ENCODE measurements around the gene OR6K2. TPM values are rescaled to one million over a fixed set of nuclear protein-coding genes. Genes with fewer than 3 reads are reported as not detected.

OR6K2 gene
- total RNA-seq, 1 experiment from 2014 or later = not detected

DNA sequence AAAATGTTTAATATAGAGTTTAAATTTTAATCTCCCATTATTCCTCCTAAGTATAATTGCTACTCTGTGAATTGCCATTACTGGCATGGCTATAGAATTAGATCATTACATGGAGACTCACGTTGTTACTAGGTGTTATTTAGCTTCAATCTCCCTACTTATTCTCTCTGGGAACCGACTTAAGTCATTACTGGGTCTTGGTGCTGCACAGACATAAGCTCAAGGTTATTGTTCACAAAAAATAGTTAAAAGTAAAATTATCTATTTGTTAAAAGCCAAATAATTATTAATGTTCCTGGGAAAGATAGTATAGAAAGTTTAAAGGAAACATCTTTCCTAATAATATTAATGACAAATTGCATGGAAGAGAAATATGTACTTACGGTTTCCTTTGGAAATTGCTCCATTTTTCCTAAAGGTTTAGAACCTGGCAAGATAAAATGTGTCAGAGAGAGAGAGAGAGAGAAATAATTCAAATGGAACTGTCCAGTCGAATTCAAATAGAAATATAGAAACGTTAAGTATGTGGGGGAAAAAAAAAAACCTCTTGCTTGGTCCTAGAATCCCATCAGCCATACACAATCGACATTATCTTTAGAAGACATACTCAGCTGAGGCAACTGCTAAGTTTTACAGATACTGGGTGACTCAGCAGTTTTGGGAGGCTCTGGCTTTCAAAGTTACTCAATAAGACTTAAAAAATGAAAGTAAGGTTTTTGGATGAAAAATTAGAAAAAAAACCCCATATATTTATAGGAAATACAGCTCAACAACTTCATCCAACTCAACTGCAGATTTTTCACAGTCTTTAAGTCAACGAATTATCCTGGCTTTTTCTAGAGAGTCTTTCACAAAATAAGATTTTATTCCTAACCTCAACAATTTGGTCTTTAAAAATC is 14.1 kb downstream of the OR6K2 start, which contains the start of gene SPTA1:
Gene SPTA1, minus strand, starts transcription at position 605 of the 899 bp plus-strand sequence. Its CDS starts 198 bp downstream, at position 407.
- DNase-seq (ENCODE audit: low read depth) = no peak

DNA sequence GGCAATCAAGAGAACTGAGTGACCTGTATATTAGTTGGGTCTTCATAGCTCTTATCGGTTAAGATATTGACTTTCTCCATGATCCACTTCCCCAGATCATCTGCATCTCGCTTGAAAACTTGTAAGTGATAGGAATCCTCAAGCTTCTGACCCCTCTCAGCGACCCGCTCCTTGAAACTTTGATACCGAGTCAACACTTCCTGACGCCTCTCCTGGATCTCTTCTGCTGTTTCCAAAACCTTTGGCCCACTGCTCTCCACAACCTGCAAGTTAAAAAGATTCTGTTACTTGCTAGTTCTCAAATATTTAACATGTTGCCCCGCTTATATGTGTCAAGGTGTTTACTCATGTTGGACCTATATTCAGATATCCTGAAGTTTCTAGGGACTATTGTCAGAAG is 15.4 kb downstream of the OR6K2 start:
- DNase-seq (ENCODE audit: low read depth) = no peak

DNA sequence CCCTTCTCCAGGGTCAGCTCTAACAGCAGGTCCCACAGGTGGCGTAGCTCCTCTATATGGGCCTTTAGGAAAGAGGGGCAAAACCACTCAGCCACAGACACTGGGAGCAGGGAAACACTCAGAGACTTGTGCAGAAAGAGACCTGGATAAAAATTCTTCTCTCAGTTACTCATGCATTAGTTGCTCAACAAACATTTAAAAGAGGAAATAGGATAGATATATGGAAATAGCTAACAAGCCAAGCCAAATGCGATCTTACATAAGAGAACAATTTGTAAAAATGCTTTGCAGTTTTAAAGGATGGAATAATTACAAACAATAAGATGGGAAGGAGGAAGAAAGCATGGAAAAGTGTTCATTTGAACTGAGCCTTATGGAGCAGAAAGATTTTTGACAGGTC is 18.8 kb downstream of the OR6K2 start:
- no peak for DNase-seq (ENCODE audit: low read depth)

DNA sequence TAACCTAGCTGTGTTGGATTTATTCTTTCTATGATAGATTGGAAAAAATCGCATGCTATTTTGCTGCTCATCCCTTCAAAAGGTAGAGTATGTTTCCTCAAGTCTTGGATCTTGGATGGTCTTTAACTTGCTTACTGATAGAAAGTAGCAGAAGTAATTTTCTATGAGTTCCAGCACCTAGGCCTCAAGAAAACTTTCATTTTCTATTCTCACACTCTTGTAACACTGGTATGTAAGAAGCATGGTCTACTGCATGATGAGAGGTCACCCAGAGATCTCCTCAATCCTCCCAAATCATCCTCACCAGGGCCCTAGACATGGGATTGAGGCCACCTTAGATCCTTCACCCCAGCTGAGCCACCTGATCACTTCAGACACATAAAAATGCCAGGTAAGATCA is 21.2 kb downstream of the OR6K2 start:
- DNase-seq (ENCODE audit: low read depth) = no peak

DNA sequence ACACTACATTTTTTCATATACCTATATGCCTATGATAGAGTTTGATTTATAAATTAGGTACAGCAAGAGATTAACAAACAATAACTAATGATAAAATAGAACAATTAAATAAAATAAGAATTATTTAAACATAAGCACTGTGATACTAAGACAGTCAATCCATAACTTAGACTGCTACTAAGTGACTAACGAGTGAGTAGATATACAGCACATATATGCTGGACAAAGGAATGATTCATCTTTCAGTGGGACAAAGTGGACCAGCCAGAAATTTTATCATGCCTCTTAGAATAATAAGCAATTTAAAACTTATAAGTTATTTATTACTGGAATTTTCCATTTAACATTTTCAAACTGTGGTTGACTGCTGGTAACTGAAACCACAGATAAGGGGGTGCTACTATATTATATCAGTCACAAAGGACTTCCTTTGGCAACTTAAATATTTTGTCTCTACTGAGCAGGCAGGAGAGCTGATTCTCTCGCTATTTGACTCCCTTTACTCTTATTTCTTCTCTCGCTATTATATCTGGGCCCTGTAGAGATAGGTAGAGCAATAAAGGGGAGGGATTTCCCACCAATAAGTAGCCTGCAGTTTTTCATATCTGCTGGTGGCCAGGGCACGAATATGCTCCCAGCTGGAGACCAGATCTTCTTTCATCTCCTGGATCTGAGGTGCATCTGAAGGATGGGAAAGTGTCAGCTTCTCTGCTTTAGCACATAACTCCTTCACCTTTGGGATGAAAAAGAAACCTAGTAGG is 24.7 kb downstream of the OR6K2 start:
- no peak for DNase-seq (ENCODE audit: low read depth)

DNA sequence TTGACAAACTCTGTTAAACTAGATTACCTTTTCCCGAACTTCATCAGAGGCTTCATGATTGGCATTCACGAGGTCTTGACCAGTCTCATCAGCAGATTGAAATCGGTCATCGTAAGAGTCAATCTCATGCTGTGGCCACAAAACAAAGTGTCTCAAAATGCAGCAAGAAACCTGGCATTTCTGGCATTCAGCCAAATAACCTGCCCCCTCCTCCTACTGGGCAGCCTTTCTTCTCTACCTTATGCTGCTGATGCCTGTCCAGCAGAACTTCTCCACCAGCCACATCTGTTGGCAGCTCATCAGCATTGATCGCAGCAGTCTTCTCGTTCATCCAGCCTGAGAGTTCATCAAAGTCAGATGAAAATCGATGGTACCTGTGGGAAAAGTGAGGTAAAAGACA is 26.1 kb downstream of the OR6K2 start:
- no peak for DNase-seq (ENCODE audit: low read depth)

DNA sequence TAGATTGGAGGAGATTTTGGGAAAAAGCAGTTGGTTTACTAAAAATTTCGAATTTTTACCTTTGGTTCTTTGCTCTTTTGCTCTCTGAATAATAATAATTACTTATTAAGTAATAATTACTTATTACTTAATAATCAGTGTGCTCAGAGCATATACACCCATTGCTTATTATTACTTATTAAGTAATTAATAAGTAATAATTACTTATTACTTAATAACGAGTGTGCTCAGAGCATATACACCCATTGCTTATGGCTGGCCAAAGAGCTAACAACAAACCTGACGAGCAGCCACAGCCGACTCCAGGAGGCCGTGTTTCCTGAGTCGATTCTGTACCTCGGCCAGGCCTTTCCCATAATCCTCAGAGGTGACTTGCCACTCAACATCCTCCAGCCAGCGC is 34.4 kb downstream of the OR6K2 start:
- no peak for DNase-seq (ENCODE audit: low read depth)

DNA sequence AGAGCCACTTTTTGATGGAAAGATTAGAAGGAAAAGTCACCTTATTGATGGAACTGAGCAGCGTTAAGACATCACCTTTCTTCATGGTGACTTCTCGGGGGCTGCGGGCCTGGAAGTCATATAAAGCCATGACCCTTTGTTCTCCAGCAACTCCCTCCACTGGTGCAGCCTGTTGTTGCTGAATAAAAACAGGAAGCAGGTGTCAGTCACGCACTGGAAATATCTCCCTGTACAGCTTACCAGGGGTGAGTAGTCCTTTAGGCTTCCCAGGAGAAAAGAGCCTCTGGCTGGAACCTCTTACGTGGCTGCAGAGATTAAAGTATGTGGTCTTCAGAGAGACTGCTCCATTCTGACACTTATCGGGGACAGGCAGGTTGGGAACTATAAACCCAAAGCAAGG is 45.9 kb downstream of the OR6K2 start:
- peak; percentile 8 for DNase-seq (ENCODE audit: low read depth)

DNA sequence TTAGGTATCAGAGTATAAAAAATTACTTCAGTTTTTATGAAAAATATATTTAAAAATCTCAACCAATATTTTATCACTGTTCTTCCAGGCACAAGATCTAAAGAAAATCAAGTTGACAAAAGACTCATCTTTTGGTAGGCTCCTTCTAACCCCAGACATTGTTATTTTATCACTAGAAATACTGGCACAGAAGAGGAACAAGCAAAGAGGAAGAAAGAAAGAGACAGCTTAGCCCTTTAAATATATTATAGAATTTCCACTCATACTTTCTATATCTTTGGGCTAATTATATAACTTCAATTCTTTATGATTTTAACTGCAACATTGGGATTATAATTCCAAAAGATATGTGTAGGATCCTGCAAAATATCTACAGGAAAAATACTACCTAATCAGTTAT is 46.4 kb downstream of the OR6K2 start:
- DNase-seq (ENCODE audit: low read depth) = no peak

DNA sequence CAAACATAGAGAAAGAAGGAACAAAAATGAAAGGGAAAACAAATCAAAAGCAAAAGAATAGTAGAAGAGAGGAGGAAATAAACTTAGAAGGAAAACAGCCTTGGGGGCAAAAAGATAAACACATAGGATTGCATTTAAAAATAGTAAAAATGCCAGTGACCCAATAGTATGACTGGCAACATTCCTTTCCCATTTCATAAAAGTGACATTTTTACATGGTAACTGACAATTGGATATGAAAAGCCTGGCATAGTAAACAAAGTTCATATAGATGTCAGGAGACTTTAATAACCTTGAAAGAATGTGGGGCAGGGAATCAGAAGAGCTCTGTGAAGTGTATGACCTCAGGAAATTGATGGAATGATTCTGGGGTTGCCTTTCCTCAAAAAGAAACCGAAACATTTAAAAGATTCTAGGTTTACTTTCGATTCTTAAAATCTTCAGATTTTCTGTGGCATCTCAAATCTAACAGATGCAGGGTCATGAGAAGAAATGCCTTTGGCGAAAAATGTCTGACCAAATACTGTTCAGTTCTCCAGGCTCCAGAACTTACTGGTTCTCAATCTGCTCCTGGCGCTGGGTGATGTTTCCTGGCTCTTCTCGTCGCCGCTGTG is 47.6 kb downstream of the OR6K2 start:
- DNase-seq (ENCODE audit: low read depth) = peak; percentile 1

Other genes with a start within 250 kb of the OR6K2 start
- not detected in 2 replicates for gene OR10K1, start 238.8 kb downstream of the OR6K2 start, total RNA-seq (2014; rRNA removed; shearing (Covaris generic))
- not detected in 2 replicates for gene OR10R2, start 228.4 kb downstream of the OR6K2 start, total RNA-seq (2014; rRNA removed; shearing (Covaris generic))
- not detected in 2 replicates for gene OR6Y1, start 146.2 kb downstream of the OR6K2 start, total RNA-seq (2014; rRNA removed; shearing (Covaris generic))
- not detected in 2 replicates for gene OR6P1, start 130.1 kb downstream of the OR6K2 start, total RNA-seq (2014; rRNA removed; shearing (Covaris generic))
- gene OR10X1, start 120.8 kb downstream of the OR6K2 start, total RNA-seq (2014; rRNA removed; shearing (Covaris generic)) = not detected in 2 replicates
- not detected in 2 replicates for gene OR10Z1, start 95.4 kb downstream of the OR6K2 start, total RNA-seq (2014; rRNA removed; shearing (Covaris generic))
- gene SPTA1, start 13.9 kb downstream of the OR6K2 start, total RNA-seq (2014; rRNA removed; shearing (Covaris generic)) = not detected in 2 replicates
- gene OR6K3, start 20.1 kb upstream of the OR6K2 start, total RNA-seq (2014; rRNA removed; shearing (Covaris generic)) = not detected in 2 replicates
- gene OR6K6, start 54.1 kb upstream of the OR6K2 start, total RNA-seq (2014; rRNA removed; shearing (Covaris generic)) = not detected in 2 replicates
- gene OR6N1, start 71.5 kb upstream of the OR6K2 start, total RNA-seq (2014; rRNA removed; shearing (Covaris generic)) = not detected in 2 replicates
- not detected in 2 replicates for gene OR6N2, start 80.6 kb upstream of the OR6K2 start, total RNA-seq (2014; rRNA removed; shearing (Covaris generic))
- not detected in 2 replicates for gene MNDA, start 130.7 kb upstream of the OR6K2 start, total RNA-seq (2014; rRNA removed; shearing (Covaris generic))
- gene PYHIN1, start 230.9 kb upstream of the OR6K2 start, total RNA-seq (2014; rRNA removed; shearing (Covaris generic)) = 0.26 TPM in 1 of 2 replicates, not detected in the other

Measured in HT1080 (cell line).